GM20431 (cell line): Measurements from ENCODE around the gene RGS9.
"Not testable (repeated sequence)": the region's sequence is repeated elsewhere in the genome, so short reads cannot be mapped to it uniquely, and the experiment has no call there.

Experiments used
- in situ Hi-C: fragments of 300-500 bp; cut with MseI, MboI; formaldehyde crosslinking; loops from one replicate; pipeline ENCODE4 v1.15.0; 2020; ENCODE audit warnings: low sequenced_read_pairs; ENCODE audit not compliant: unreplicated experiment

RGS9 gene

DNA sequence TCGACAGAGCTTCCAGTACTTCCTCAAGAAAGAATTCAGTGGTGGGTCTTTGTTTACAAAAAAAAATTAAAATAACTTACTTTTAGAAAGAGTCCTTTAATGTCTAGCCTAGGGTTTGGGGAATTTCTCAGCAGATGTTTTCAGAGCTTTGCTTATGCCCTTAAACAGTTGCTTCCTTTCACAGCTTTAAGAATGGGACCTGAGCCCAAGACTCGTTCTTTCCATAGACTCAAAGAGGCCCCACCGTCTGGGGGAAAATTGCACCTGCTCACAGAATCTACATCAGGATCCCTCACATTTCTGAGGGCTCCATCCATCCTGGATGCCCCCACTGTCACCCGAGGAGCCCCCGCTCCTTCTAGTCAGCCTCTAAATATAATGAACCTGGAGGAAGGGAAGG is 60.0 kb downstream of the RGS9 start:
- in situ Hi-C loops, result loop anchor here (10.0 kb wide), 1 partner anchor 232 kb away; no protein-coding TSS in a partner anchor

DNA sequence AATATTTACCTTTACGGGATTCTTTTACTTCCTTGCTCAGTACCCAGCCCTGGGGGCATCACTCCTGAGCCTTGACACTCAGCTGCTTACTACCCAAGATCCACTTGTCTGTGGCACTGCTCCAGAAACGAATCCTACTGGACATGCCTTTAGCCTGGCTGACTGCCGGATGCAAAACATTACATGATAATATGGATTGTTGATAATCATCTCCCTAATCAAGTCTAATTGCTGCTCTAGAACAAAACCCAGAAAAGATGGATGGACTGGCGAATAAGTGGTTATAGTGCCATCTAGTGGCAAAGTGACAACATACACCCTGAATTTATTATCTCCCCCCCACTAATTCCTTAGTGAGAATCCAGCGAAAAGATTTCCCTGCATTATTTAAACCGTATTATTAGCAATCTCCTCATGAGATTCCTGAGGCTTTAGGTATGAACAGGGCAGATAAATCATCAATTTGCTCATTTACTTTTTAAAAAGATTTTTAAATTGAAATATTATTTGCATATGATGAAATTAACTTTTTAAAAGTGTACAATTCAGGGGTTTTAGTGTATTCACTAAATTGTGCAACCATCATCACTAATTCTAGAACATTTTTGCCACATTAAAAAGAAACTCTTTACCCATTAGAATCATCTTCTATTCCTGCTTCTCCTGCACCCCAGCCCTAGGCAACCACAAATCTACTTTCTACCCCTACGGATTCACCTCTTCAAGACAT is 61.6 kb downstream of the RGS9 start:
- in situ Hi-C loops, result loop anchor here (10.0 kb wide), 1 partner anchor 234 kb away; no protein-coding TSS in a partner anchor

DNA sequence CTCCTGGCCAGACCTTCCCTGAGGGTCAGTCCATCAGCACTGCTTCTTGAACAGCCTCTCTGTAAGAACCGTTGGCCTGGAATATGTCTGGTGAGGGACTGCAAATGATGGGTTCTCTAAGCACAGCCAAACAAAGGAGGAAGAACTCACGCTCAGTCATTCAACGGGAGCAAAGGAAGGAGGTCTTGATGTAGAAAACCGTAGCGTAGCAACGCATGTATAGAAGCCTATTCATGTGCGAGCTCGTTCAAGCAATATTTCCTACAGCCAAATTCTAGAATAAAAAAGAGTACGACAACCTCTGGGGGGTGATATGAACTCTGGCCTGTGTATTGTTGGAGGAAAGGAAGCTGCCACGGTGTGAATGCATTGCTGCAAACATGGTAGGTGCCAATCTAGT is 64.2 kb downstream of the RGS9 start:
- in situ Hi-C loops, result no loop called here

DNA sequence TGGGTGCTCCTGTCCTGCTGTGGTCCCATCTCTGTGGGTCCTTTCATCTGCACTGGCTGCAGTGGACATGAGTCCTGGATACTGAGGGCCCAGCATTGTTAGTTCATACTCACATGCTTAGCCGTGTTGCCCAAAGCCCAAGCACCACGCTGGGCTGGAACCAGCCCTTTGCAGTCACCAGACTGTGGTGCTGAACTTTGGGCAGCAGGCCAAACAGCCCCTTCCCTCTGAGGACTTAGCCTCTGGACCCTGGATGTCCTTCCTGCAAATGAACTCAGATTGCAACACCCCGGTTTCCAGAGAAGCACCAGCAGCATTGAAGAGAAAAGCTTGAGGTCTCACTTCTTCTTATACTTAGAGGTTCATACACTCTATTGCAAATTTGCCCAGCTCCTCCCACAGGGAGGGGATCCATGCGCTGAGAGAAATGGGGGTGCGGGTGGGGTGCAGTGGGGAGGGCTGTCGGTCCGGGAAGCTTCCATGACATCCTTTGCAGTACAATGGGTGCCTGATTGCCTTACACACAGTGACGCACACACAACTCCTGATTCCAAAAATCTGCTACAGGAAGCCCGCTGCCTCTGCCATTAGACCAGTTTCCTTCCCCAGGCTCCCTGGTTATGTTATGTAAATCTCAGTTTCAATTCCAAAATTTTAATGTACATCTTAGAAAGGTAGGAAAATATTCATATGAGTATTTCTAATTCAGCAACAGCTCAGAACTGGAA is 65.8 kb downstream of the RGS9 start:
- in situ Hi-C loops, result no loop called here

DNA sequence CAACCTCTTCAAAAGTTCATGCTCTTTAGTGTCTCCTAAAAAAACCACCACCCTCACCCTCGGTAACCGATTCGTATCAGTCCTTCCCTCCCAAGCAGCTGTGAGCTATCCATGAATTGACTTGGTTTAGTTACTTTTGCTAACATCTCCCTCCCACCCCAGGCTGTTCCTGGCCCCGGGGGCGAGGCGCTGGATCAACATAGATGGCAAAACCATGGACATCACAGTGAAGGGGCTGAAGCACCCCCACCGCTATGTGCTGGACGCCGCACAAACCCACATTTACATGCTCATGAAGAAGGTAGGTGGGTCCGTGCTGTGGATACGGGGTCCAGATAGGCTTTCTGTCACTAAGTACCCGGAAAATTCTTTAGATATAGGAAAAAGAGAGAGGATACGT is 66.8 kb downstream of the RGS9 start:
- in situ Hi-C loops, result no loop called here

DNA sequence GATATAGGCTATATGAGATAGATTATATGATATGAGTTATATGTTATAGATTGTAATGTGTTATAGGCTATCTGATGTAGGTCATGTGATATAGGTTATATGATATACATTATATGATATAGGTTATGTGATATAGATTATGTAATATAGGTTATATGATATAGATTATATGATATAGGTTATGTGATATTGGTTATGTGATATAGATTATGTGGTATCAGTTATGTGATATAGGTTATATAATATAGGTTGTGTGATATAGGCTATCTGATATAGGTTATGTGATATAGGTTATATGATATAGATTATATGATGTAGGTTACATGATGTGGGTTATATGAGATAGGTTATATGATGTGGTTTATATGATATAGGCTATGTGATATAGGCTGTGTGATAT is 68.5 kb downstream of the RGS9 start:
- in situ Hi-C loops, result no loop called here

DNA sequence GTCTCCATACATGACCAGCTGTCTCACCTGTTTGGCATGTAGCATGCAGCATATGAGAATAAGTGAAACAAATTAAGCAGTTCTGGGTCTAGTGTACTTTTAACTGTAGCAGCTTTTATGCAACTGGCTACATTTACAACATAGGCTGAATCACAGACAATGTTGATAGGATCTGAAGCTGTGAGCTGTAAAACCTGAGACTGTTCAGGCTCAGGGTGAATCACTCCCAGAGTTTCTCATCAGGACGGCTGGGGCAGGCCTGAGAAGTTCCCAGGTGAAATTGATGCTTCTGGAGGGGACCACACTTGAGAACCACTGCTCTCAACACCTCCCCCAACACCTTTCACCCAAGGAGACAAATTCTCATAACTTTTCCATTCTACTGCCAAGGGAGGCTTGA is 70.3 kb downstream of the RGS9 start:
- in situ Hi-C loops, result not testable (repeated sequence)

DNA sequence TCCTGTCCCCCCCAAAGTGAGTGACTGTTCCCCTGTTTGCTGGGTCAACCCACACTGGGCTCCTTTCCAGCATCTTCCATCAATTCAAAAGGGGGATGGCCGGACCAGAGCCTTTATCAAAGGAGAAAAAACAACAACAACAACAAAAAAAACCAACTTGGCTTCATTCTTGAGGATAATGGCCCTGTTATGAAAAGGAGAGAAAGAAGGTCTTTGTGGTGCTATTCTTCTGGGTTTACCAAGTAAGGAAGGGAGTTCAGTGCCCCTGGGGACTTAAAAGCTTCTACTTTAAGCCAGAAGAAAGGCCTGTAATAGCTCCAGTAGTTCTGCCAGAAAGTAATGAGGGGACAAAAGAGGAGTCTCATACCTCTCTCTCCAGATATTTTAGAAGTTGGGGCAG is 71.5 kb downstream of the RGS9 start:
- in situ Hi-C loops, result no loop called here

DNA sequence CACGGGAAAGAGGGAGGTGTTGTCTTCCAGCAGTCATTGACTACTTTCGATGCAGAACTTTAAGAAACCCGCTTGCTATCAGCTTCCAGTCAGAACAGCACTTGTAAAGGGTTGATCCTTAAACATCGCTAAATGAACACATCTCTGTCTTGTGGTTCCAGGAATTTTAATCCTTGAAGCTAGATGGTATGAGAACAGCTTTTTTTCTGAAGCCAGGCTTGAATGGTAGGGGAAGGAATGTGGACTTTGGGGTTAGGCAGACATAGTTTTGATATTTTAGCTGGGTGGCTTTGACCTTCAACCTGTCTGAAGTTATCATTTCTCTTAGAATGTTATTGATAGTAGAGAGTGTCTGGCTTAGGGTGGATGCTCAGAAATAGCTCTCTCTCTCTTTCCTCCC is 81.1 kb downstream of the RGS9 start:
- in situ Hi-C loops, result no loop called here

DNA sequence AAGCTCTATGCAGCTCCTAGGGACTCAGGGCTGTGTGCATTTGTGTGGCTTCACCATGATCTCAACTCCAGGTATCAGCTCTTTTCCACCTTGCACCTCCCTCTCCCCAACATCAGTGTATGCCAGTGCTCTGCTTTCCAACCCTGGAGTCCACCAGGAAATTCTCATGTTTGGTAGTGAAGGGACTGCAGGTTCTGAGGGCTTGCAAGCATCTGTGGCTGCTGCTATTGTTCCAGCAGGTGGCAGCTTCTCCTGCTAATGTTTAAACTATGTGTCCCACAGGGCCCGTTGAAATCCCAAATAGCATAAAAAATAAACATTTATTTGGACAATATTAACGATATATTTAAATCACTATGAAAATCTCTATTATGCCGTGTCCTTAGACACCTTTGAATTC is 82.0 kb downstream of the RGS9 start:
- in situ Hi-C loops, result no loop called here

DNA sequence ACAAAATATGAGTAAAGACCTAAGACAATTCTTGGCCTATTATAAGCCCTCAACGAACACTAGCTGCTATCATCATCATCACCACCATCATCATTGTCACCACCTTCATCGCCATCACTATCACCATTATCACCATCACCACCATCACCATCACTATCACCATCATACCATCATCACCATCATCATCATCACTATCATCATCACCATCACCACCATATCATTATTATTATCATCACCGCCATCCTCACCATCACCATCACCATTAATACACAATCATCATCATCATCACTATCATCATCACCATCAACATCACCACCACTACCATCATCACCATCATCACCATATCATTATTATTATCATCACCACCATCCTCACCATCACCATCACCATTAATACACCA is 82.5 kb downstream of the RGS9 start:
- in situ Hi-C loops, result no loop called here

DNA sequence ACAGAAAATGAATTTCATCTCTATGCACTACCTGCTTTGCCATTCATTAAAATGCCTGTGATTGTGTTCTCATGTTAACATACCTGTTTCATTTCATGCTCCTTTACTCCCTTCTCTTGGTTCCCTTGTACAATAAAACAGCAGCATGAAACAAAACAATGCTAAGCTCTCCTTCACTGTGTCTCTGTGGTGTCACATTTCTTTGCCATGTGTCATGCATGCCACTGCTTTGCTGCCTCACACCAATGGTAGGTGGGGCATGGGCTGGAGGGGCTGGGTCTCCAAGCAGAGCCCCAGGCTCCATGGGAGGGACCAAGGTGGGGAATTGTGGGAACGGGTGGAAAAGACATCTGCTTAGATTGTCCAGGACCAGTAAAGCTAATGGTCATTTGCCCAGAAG is 83.6 kb downstream of the RGS9 start:
- in situ Hi-C loops, result no loop called here

DNA sequence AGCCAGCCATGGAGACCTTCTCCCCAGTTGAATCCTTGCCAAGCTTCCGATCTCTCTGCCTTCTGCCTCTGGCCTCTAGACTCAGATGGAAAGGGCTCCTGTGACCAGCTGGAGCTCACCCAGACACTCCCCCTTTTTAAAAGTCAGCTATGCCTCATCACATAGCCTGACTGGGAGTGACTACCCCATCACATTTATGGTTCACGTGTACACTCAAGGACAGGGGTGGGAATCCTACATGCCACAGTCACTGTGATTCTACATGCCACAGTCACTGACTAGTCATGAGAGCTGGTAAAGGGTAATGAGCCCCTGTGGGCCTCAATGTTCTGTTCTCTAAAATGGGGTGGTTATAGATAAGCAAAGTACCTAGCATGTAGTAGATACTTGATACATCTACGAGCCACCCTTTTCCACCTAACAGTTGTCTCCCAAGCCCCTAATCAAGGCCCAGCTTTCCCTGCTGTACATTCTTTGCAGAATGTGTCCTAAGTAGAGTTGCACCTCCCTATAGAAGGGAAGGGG is 85.1 kb downstream of the RGS9 start:
- in situ Hi-C loops, result no loop called here

DNA sequence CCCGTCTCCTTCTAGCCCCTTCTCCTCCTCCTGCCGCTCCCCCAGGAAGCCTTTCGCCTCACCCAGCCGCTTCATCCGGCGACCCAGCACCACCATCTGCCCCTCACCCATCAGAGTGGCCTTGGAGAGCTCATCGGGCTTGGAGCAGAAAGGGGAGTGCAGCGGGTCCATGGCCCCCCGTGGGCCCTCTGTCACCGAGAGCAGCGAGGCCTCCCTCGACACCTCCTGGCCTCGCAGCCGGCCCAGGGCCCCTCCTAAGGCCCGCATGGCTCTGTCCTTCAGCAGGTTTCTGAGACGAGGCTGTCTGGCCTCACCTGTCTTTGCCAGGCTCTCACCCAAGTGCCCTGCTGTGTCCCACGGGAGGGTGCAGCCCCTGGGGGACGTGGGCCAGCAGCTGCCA is 87.9 kb downstream of the RGS9 start:
- in situ Hi-C loops, result no loop called here

DNA sequence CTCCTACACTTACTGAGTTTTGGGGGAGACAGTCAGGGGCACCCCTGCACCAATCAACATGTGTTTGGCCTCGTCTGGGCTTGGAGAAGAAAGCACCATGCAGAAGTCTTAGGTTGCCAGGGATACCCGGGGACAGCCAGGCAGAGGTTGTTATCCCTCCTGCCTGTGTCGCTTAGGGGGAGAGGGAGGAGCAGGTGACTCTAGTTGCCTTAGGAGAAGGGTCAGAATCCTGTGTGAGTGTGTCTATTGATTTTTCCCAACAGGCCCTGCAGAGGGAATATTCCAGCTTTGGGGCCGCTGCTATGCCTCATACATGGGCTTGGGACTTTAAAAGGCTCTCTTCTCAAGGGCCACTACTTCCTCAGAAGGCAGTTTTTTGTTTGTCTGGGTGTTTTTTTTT is 89.1 kb downstream of the RGS9 start:
- in situ Hi-C loops, result no loop called here

DNA sequence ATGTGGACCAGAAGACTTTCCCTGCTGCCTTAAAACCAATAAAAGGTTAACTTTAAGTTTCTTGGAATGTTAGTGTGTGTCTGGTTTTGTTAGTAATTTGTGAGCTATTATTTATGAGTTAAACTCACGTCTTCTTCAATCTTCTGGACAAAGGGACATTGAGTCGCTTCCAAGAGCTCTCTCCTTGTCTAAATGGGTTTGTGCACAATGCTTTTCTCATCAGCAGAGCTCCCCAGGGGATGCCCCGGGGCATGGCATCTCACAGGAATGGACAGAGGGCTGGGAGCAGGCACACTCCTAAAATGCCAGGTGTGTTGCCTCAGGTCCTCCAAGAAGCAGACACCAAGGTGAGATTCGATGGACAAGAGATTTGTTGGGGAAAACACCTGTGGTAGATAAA is 90.5 kb downstream of the RGS9 start:
- in situ Hi-C loops, result no loop called here

DNA sequence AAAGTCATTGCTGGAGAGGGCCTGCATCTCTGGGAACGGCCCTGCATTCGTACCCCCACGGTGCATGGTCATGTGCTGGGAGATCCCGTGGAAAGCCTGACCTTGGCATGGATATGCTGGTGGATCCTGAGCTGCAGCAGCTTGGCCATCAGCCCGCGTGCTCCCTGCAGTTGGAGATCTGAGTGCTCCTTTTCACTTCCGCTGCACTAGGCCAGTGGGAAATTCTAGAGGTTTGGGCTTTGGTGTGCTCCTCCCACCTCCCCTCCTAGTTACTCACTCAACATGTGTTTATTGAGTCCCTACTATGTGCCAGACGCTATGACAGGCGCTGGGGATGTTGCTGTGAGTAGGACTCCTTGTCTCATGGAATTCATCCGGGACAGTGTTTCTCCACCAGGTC is 91.1 kb downstream of the RGS9 start:
- in situ Hi-C loops, result no loop called here

DNA sequence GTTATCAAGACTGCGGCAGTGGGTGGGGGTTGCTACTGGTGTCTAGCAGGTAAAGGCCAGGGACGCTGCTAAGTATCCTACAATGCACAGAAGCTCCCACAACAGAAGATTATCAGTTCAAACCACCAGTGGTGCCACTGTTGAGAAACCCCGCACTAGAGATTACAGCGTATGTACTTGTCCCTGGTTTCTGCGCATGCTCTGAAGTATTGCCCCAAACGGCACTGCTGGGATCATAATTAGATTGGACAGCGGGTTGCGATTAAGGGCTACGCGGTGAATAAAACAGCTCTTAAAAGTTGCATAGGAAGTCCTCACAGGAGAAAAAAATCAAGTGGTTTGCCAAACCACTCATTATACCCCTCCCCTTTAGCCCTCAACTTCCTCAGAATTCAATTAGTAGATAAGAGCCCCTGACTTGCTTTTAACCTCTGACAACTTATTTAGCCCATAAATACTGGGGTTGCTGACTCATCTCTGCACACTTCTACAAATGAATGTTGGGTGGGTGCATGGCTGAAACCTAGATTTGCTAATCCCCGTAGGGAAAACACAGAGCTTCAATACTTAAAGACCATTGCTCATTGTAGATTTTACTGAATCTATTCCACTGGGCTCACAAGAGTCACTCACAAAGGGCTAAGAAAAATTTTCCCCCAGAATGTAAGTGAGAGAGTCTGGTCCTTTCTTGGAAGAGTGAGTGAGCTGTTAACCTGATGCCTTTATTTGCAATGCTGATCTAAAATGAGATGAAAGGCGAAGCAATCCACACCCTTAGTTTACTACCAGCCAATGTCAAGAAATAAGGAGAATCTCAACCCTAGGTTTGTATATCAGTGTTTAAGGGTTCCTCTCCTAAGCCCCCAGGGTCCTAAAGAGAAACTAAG is 91.8 kb downstream of the RGS9 start:
- in situ Hi-C loops, result no loop called here

DNA sequence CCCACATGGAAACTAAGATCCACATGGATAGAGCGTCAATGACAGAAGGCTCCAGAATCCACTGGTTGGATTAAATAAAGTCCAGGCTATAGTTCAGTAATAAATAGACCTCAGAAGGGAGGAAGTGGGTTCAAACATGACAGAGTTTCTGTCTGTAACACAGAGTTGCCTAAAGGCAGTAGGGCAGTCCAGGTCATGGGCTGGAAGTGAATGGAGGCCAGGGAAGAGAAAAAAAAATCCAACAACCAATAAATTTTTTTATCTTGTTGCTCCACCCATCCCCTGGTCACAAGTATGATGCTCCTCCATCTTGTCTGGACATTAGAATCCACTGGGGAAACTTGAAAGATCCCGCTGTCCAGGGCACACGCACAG is 92.4 kb downstream of the RGS9 start:
- in situ Hi-C loops, result no loop called here

DNA sequence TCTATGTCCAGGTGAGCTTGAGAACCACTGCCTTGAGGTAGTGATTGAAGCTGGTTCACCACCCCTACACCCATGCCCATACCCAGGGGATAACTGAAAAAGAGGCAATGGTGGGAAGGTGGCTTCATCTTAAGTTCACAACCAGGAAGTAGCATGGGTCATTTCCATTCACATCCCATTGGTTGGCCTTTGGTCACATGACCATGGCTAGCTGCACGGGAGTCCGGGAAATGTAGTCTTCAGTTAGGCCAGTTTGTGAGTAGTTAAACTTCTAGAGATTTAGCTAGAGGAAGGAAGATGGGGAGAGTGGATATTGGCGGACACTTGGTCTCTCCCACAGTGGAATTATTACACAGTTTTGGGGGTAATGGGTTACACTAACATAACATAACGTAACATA is 92.9 kb downstream of the RGS9 start:
- in situ Hi-C loops, result no loop called here

DNA sequence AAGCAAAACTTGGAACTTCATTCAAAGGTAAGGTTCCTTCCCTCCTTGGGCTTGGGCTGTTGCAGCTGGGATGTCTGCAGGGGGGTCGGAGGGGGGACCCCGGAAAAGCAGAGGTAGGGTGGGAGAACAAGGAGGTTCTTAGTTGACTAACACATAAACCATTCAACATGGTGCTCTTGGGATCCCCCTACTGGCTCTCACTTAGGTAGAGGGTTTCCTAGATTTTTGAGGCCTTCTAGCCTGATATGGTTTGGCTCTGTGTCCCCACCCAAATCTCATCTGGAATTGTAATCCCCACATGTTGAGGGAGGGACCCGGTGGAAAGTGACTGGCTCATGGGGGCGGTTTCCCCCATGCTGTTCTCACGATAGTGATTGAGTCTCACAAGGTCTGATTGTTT is 93.9 kb downstream of the RGS9 start:
- in situ Hi-C loops, result no loop called here
